ENCODE measurements around the gene PLS1. TPM values are rescaled to one million over a fixed set of nuclear protein-coding genes. Genes with fewer than 3 reads are reported as not detected.

Gene PLS1
- total RNA-seq, 1 experiment from 2014 or later: 38.8 TPM

Other genes with a start within 250 kb of the PLS1 start
- 21.3 TPM for gene XRN1, start 148.4 kb upstream of the PLS1 start, total RNA-seq (2021; ENCODE audit: unreplicated experiment)
- gene ATR, start 17.7 kb upstream of the PLS1 start, total RNA-seq (2021; ENCODE audit: unreplicated experiment): 24.7 TPM
- 6.1 TPM for gene TRPC1, start 127.6 kb downstream of the PLS1 start, total RNA-seq (2021; ENCODE audit: unreplicated experiment)

Data from HCT116 (cell line).